GM18508 (cell line): ENCODE data around the gene GSTM2.

Experiments
- ATAC-seq: cut with Tn5 transposase; IDR thresholded peaks from one replicate; pipeline ENCODE4 v1.9.1; 2021; ENCODE audit warnings: moderate number of reproducible peaks; ENCODE audit not compliant: insufficient read depth, unreplicated experiment

Gene GSTM2

GRCh38 chr1:109629372-109630030 lies 38.4 kb upstream of the GSTM2 start:
- ATAC-seq, result no peak

DNA sequence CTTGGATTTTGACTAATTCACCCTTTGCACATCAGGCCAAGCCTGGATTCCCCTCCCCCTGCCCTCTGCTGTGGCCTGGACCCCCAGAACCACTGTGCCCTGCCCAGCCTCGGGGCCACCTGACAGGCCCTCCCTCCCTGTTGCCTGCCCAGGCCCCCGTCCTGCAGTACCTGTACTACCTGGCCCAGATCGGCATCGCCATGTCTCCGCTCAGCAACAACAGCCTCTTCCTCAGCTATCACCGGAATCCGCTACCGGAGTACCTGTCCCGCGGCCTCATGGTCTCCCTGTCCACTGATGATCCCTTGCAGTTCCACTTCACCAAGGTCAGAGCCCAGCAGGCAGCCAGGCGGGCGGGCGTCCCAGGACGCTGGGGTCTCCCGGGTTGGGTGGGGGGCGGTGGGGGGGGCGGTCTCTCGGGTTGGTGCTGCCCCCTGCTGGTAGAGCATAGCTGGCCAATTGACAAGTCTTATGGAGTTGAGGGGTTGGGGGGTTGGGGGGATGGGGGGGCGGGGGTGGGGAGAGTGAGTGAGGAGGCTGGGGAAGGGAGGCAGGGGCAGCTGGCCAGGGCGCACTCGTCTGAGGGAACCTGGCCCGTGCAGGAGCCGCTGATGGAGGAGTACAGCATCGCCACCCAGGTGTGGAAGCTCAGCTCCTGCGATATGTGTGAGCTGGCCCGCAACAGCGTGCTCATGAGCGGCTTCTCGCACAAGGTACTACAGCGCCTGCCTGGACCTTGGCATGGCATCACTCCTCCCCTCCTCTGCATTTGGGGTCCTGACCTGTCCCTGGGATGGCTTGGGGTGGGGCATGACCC lies 37.6 kb upstream of the GSTM2 start:
- ATAC-seq, result no peak

DNA sequence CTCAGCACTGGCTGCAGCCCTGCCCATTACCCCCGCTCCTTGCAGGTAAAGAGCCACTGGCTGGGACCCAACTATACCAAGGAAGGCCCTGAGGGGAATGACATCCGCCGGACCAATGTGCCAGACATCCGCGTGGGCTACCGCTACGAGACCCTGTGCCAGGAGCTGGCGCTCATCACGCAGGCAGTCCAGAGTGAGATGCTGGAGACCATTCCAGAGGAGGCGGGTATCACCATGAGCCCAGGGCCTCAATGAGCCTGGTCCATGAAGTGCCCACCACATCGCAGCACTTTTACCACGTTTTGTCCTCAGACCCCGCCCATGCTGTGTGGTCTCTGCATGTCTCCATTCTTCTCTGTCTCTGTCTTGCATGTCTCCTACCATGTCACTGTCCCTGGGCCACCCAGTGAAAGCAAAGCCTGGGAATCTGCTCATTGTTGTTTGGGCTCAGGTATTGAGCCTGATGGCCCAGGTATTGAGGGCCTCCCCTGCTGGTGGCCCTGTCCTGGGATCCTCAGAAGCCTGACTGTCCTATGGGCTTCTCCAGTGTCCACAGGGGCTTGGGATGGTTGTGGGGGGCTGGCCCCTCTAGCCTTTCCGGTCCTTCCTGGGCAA lies 36.9 kb upstream of the GSTM2 start:
- ATAC-seq, result no peak

- no peak for ATAC-seq
Measured at GRCh38 chr1:109631513-109632505, 36.0 kb upstream of the GSTM2 start.

GRCh38 chr1:109632671-109633346 lies 35.0 kb upstream of the GSTM2 start:
- ATAC-seq, result no peak

- no peak for ATAC-seq
Measured at GRCh38 chr1:109634292-109634691, 33.6 kb upstream of the GSTM2 start.

- ATAC-seq, result no peak
Measured at GRCh38 chr1:109634771-109635750, 32.8 kb upstream of the GSTM2 start.

GRCh38 chr1:109635862-109636200 lies 32.0 kb upstream of the GSTM2 start:
- ATAC-seq, result no peak

DNA sequence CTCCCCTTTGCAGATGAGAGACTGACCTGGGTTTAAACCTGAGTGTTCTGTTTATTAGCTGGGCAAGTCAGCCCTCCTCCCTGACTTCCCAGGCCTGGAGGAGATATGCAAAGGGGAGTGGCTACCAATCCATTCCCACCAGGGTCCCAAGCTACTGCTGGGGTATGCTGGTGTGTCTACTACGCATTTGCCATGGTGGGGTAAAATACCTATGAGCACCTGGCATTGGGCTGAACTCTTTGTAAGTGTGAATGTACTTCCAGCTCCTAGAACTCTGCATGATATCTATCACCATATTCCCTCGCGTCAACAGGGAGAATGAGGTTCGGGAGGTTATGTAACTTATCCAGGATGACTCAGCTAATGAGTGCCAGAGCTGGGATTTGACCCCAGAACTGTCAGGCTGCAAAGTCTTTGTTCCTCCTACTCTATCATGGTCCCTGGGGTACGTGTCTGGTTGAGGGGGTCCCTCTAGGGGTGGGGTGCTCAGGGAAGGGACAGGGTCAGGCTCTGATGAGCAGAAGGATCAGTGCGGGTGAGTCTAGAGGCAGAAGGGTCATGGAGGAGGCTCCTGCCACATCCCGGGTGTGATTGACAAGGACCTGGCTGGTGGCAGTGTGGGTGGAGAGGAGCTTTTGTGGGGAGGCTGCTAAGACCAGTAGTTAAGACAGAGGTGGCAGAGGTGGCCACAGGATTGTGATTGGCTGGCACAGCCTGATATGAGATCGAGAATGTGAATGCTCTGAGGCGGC lies 31.5 kb upstream of the GSTM2 start:
- no peak for ATAC-seq

DNA sequence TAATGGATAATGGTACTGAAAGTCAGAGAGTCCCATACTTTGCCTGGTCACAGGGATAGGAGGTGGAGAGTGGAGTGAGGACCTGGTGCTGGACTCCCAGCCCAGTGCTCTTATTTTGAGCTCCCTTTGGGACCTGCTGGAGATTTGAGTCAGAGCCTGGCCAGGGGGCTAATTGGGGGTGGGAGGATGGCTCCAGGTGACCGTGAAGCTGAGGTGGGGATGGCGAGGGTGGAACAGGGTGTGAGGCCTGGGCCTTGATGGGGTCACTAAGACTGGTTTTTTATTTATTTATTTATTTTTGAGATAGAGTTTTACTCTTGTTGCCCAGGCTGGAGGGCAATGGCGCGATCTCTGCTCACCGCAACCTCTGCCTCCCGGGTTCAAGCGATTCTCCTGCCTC lies 30.4 kb upstream of the GSTM2 start:
- ATAC-seq, result no peak

GRCh38 chr1:109639063-109639840 lies 28.6 kb upstream of the GSTM2 start:
- no peak for ATAC-seq

GRCh38 chr1:109639841-109640184 lies 28.0 kb upstream of the GSTM2 start:
- ATAC-seq, result no peak

DNA sequence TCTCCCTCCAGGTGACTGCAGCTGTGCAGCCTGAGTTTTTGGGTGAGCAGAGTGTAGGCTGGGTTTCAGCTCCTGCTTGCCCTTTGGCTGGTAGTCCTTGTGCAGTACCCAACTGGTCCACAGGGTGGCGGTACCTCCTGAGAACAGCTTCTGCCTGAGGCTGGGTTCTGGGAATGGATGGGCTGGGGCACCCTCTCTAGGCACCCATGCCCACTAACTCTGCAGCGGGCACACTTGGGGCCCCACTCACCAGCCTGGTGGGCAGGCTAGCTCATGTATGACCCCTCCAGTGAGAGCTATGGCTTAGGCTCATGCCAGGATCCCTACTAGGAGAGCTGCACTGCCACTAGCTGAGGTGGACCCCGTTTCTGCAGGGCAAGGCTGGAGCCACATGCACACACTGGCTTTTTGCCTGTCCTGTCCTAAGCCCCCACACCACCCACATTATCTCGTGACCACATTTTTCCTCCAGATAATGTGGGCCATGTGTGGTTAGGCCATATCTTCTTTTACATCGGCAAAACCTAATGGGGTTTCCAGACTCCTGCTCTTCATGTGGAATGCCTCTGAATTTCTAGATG lies 27.5 kb upstream of the GSTM2 start:
- no peak for ATAC-seq

- ATAC-seq, result no peak
Measured at GRCh38 chr1:109641078-109641740, 26.6 kb upstream of the GSTM2 start.

- ATAC-seq, result no peak
Measured at GRCh38 chr1:109641861-109642260, 26.0 kb upstream of the GSTM2 start.

GRCh38 chr1:109642626-109643025 lies 25.2 kb upstream of the GSTM2 start:
- ATAC-seq, result no peak
